ENCODE measurements around the gene SIVA1.
A peak's percentile ranks its signal among the peaks of the same experiment; 100 is the strongest.
"Not testable (repeated sequence)": the region's sequence is repeated elsewhere in the genome, so short reads cannot be mapped to it uniquely, and the experiment has no call there.

The SIVA1 gene

GRCh38 chr14:104750753-104751057 is 2.2 kb upstream of the SIVA1 start:
- not testable (repeated sequence) for H3K36me3 Mint-ChIP-seq (ENCODE audit: low read depth); H3K4me3 Mint-ChIP-seq; H3K9me3 Mint-ChIP-seq; H3K27me3 Mint-ChIP-seq
- Mint-ChIP-seq H3K27ac (peak overlapping the region; percentile 40), H3K4me1 (ENCODE audit: low read depth) (peaks cover 33% of the 10 kb centered on the region)

DNA sequence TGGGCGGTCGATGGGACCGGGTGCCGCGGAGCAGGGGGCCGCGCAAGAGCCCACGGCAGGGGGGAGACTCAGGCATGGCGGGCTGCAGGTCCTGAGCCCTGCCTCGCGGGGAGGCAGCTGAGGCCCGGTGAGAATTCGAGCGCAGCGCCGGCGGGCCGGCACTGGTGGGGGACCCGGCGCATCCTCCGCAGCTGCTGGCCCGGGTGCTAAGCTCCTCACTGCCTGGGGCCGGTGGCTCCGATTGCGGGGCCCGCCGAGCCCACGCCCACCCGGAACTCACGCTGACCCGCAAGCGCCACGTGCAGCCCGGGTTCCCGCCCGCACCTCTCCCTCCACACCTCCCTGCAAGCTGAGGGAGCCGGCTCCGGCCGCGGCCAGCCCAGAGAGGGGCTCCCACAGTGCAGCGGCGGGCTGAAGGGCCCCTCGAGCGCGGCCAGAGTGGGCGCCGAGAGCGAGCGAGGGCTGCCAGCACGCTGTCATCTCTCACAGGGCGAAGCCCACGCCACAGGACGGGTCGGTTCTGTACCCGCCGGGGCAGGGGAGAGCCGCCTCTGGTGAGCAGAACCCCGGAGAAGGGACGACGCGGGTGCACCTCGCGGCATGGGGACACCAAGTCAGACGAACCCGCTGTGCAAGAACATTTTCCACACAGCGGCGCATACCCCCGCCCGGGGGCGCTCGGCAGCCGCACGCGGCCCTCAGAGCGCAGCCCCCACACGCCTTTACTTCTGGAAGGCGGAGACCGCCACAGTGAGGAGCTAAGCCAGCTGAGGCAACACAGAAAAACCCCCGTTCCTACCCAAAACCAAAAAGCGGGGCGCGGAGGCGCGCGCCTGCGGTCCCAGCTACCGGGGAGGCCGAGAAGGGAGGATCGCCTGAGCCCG is 1.2 kb upstream of the SIVA1 start:
- no peaks in the 10 kb centered on the region for H3K27me3 Mint-ChIP-seq
- peak overlapping the region; percentile 85 for H3K27ac Mint-ChIP-seq
- H3K4me1 Mint-ChIP-seq (ENCODE audit: low read depth), result peaks cover 31% of the 10 kb centered on the region
- peaks cover 11% of the 10 kb centered on the region for H3K36me3 Mint-ChIP-seq (ENCODE audit: low read depth)
- peak overlapping the region; percentile 98 for H3K4me3 Mint-ChIP-seq
- no peaks in the 10 kb centered on the region for H3K9me3 Mint-ChIP-seq

DNA sequence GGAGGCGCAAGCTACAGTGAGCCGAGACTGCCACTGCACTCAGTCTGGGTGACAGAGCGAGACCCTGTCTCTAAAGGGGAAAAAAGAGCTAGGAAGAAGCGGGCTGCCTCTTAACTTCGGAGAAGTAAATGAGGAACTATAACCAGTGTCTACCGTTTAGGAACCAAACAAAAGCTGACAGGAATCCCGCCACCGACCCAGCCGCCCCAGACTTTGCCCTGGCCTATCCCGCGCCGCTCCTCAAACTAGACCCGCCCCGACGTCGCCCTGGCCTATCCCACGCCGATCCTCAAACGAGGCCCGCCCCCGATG is 568 bp upstream of the SIVA1 start:
- peak overlapping the region; percentile 85 for H3K27ac Mint-ChIP-seq
- H3K27me3 Mint-ChIP-seq, result no peaks in the 10 kb centered on the region
- no peaks in the 10 kb centered on the region for H3K9me3 Mint-ChIP-seq
- H3K36me3 Mint-ChIP-seq (ENCODE audit: low read depth), result peaks cover 15% of the 10 kb centered on the region
- H3K4me1 Mint-ChIP-seq (ENCODE audit: low read depth), result peaks cover 30% of the 10 kb centered on the region
- H3K4me3 Mint-ChIP-seq, result peak overlapping the region; percentile 98

GRCh38 chr14:104753528-104754212 is 723 bp downstream of the SIVA1 start:
- no peaks in the 10 kb centered on the region for H3K9me3 Mint-ChIP-seq
- peak overlapping the region; percentile 98 for H3K4me3 Mint-ChIP-seq
- H3K4me1 Mint-ChIP-seq (ENCODE audit: low read depth), result peaks cover 30% of the 10 kb centered on the region
- H3K27ac Mint-ChIP-seq, result peak overlapping the region; percentile 92
- H3K36me3 Mint-ChIP-seq (ENCODE audit: low read depth), result peaks cover 27% of the 10 kb centered on the region
- H3K27me3 Mint-ChIP-seq, result no peaks in the 10 kb centered on the region

GRCh38 chr14:104754213-104754851 is 1.4 kb downstream of the SIVA1 start:
- Mint-ChIP-seq H3K36me3 (ENCODE audit: low read depth) (peaks cover 33% of the 10 kb centered on the region), H3K4me1 (ENCODE audit: low read depth) (peaks cover 30% of the 10 kb centered on the region)

DNA sequence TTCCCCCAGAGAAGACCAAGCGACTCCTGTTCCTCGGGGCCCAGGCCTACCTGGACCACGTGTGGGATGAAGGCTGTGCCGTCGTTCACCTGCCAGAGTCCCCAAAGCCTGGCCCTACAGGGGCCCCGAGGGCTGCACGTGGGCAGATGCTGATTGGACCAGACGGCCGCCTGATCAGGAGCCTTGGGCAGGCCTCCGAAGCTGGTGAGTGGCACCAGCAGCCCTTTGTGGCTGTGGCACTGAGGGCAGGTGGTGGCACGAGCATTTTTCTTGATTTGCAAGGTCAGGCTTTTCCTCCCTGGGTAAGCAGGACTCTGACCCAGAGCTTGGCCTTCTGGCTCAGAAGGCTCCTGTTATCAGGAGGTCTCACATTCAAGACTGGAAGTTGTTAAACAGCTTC is 2.7 kb downstream of the SIVA1 start:
- H3K36me3 Mint-ChIP-seq (ENCODE audit: low read depth), result peaks cover 39% of the 10 kb centered on the region
- H3K27me3 Mint-ChIP-seq, result no peaks in the 10 kb centered on the region
- H3K4me3 Mint-ChIP-seq, result peak overlapping the region; percentile 18
- no peaks in the 10 kb centered on the region for H3K9me3 Mint-ChIP-seq
- no peak overlapping the region for H3K27ac Mint-ChIP-seq
- H3K4me1 Mint-ChIP-seq (ENCODE audit: low read depth), result peaks cover 30% of the 10 kb centered on the region

More at GRCh38 chr14:104754213-104754851, 1.4 kb downstream of the SIVA1 start:
- H3K27me3 Mint-ChIP-seq, result no peaks in the 10 kb centered on the region
- H3K27ac Mint-ChIP-seq, result peak overlapping the region; percentile 92
- H3K4me3 Mint-ChIP-seq, result peak overlapping the region; percentile 98
- no peaks in the 10 kb centered on the region for H3K9me3 Mint-ChIP-seq

GRCh38 chr14:104756477-104757237 is 3.7 kb downstream of the SIVA1 start:
- Mint-ChIP-seq H3K36me3 (ENCODE audit: low read depth) (peaks cover 45% of the 10 kb centered on the region), H3K4me3 (no peak overlapping the region), H3K27ac (peak overlapping the region; percentile 2), H3K9me3 (no peaks in the 10 kb centered on the region), H3K27me3 (no peaks in the 10 kb centered on the region), H3K4me1 (ENCODE audit: low read depth) (peaks cover 30% of the 10 kb centered on the region)

DNA sequence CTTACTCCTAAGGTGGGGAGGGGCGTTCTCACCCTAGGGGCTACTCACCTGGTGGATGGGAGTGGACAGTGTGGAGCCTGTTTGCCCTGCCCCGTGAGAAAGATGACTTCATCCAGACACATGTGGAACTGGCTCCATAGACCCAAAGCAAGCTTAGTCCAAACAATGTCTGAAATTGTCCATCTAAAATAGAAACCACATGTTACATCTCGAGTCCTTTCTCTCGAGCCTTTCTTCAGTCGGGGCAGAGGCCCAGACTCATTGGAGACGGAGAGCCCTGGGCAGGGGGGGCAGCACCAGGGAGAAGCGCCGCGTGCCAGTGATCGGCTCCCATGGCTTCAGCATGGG is 4.3 kb downstream of the SIVA1 start:
- Mint-ChIP-seq H3K4me3 (no peak overlapping the region), H3K9me3 (no peaks in the 10 kb centered on the region), H3K36me3 (ENCODE audit: low read depth) (peaks cover 51% of the 10 kb centered on the region), H3K4me1 (ENCODE audit: low read depth) (peaks cover 30% of the 10 kb centered on the region), H3K27me3 (no peaks in the 10 kb centered on the region), H3K27ac (peak overlapping the region; percentile 2)

DNA sequence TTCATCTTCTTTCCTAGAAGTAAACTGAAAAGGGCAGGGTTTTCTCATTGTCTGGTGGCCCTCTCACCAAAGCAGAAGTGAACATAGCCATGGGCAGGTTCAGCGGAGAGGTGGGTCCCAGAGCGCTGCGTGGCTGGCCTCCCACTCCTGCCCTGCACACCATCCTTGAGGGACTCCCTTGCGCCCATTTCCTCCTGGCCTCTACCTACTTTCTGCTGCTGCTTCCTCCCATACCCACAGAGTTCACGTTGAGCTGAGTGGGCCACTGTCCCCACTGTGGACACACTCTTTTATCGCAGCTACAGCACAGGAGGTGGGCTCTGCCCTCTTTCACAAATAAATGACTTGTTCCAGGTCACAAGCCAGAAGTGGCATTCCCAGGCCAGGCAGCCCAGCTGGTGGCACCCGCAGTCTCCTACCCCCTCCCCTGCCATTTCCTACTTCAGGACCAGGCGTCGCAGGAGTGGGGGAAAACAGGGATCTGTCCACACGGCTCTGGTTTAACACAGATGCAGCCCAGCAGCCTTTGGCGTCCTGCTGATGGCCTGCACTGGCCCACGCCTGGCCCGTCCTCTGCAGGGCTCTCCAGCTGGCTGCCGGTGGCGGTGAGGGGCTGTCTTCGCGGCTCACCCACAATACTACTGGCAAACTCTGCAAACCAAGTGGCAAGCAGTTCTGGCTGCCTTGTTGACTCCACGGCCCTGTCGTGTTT is 4.9 kb downstream of the SIVA1 start:
- Mint-ChIP-seq H3K27ac (peak overlapping the region; percentile 52), H3K4me3 (no peak overlapping the region), H3K4me1 (ENCODE audit: low read depth) (peaks cover 30% of the 10 kb centered on the region), H3K9me3 (no peaks in the 10 kb centered on the region), H3K36me3 (ENCODE audit: low read depth) (peaks cover 54% of the 10 kb centered on the region), H3K27me3 (no peaks in the 10 kb centered on the region)

- no peak overlapping the region for H3K4me3 Mint-ChIP-seq
- H3K27ac Mint-ChIP-seq, result no peak overlapping the region
- peaks cover 46% of the 10 kb centered on the region for H3K36me3 Mint-ChIP-seq (ENCODE audit: low read depth)
- H3K27me3 Mint-ChIP-seq, result no peaks in the 10 kb centered on the region
- H3K9me3 Mint-ChIP-seq, result no peaks in the 10 kb centered on the region
- peaks cover 23% of the 10 kb centered on the region for H3K4me1 Mint-ChIP-seq (ENCODE audit: low read depth)
Measured at GRCh38 chr14:104758981-104759969, 6.3 kb downstream of the SIVA1 start.

DNA sequence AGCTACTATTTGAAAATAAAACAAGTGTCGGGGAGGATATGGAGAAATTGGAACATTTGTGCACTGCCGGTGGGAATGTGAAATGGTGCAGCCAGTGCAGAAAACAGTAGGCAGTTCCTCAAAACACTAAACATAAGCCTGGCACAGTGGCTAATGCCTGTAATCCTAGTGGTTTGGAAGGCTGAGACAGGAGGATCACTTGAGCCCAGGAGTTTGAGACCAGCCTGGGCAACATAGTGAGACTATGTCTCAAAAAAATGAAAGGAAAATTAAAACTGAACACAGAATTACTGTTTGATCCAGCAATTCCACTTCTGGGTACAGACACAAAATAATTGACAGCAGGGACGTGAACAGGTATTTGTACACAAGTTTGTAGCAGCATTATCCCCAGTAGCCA is 12.6 kb downstream of the SIVA1 start:
- Mint-ChIP-seq H3K36me3 (ENCODE audit: low read depth) (peaks cover 21% of the 10 kb centered on the region), H3K27ac (no peak overlapping the region), H3K4me1 (ENCODE audit: low read depth) (peaks cover 10% of the 10 kb centered on the region), H3K9me3 (no peaks in the 10 kb centered on the region), H3K4me3 (no peak overlapping the region), H3K27me3 (no peaks in the 10 kb centered on the region)

GRCh38 chr14:104766256-104766862 is 13.4 kb downstream of the SIVA1 start:
- Mint-ChIP-seq H3K27me3 (no peaks in the 10 kb centered on the region), H3K4me1 (ENCODE audit: low read depth) (peaks cover 10% of the 10 kb centered on the region), H3K27ac (no peak overlapping the region), H3K36me3 (ENCODE audit: low read depth) (peaks cover 26% of the 10 kb centered on the region), H3K9me3 (peaks cover 3% of the 10 kb centered on the region), H3K4me3 (no peak overlapping the region)

Measured in stimulated activated naive CD8-positive, alpha-beta T cell treated with anti-CD3 and anti-CD28 coated beads, Interleukin-15, Interleukin-2, amounts not matched to agents 100 ng/mL and 50 ng/mL, for 24 hours (primary cell).